ENCODE data around the gene PROB1.
"Not testable (repeated sequence)": the region's sequence is repeated elsewhere in the genome, so short reads cannot be mapped to it uniquely, and the experiment has no call there.

PROB1 gene

DNA sequence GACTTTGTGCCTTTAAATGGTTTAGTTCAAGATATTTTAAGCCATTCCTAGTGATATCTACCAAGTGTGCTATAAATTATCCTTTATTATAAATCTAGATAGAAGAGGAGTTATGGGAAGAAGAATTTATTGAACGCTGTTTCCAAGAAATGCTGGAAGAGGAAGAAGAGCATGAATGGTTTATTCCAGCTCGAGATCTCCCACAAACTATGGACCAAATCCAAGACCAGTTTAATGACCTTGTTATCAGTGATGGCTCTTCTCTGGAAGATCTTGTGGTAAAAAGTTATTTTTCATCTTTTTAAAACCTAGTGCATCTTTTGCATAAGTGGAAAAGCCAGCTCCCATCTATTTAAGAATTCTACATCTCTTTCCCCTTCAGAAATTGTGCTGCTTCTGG, 30.4 kb downstream of the PROB1 start:
- Histone ChIP-seq H3K4me1 (ENCODE audit: control insufficient read depth, low read depth, low read length) (no peaks in the 10 kb centered on the region), H3K9me3 (ENCODE audit: control insufficient read depth, low read depth, low read length) (no peaks in the 10 kb centered on the region), H3K27ac (ENCODE audit: low read length) (no peak overlapping the region), H3K36me3 (ENCODE audit: control insufficient read depth, low read depth, low read length) (peaks cover 52% of the 10 kb centered on the region), H3K4me3 (ENCODE audit: low read length) (no peak overlapping the region), H3K9ac (ENCODE audit: low read length) (no peak overlapping the region), H3K27me3 (ENCODE audit: control insufficient read depth, insufficient read depth, low read length) (no peaks in the 10 kb centered on the region)

DNA sequence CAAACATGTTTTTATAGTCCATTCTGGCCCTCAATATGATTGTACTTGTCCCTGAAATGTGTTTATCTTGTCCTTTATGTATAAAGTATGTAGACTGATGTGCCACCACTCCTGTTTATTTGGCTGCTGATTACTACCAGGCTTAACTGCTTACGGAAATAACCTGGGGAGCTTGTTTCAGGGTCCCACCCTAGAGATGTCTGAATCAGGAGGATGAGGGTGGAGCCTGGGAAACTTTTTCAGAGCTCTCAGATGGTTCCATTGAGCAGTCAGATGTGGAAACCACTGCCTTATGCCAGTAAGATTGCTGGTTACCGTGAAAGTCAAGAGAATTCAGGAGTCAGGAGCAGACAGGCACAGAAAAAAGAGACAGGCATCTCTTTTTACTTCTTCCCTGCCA, 31.0 kb downstream of the PROB1 start:
- H3K27ac ChIP-seq (ENCODE audit: low read length) = no peak overlapping the region
- H3K27me3 ChIP-seq (ENCODE audit: control insufficient read depth, insufficient read depth, low read length) = no peaks in the 10 kb centered on the region
- no peak overlapping the region for H3K4me3 ChIP-seq (ENCODE audit: low read length)
- no peaks in the 10 kb centered on the region for H3K4me1 ChIP-seq (ENCODE audit: control insufficient read depth, low read depth, low read length)
- H3K9me3 ChIP-seq (ENCODE audit: control insufficient read depth, low read depth, low read length) = no peaks in the 10 kb centered on the region
- H3K36me3 ChIP-seq (ENCODE audit: control insufficient read depth, low read depth, low read length) = peaks cover 47% of the 10 kb centered on the region
- H3K9ac ChIP-seq (ENCODE audit: low read length) = no peak overlapping the region

DNA sequence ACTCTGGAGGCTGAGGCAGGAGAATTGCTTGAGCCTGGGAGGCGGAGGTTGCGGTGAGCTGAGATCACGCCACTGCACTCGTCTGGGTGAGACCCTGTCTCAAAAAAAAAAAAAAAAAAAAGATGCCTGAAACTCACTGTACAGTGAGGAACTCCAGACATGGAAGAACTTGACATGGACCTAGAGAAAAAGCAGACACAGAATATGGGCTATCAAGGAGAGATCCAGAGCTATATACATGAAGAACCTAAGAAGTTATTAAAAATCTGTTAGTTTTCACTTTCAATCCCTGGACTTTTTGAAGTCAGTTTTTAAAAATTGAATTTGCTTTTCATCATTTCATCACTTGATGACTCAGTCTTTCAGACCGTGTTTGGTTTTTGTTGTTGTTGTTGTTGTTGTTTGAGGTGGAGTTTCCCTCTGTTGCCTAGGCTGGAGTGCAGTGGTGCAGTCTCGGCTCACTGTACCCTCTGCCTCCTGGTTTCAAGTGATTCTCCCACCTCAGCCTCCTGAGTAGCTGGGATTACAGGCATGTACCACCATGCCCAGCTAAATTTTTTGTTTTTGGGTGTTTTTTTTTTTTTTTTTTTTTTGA, 33.0 kb downstream of the PROB1 start:
- Histone ChIP-seq H3K9me3 (ENCODE audit: control insufficient read depth, low read depth, low read length) (no peaks in the 10 kb centered on the region), H3K27ac (ENCODE audit: low read length) (no peak overlapping the region), H3K4me1 (ENCODE audit: control insufficient read depth, low read depth, low read length) (no peaks in the 10 kb centered on the region), H3K9ac (ENCODE audit: low read length) (no peak overlapping the region), H3K27me3 (ENCODE audit: control insufficient read depth, insufficient read depth, low read length) (no peaks in the 10 kb centered on the region), H3K4me3 (ENCODE audit: low read length) (no peak overlapping the region), H3K36me3 (ENCODE audit: control insufficient read depth, low read depth, low read length) (peaks cover 36% of the 10 kb centered on the region)

DNA sequence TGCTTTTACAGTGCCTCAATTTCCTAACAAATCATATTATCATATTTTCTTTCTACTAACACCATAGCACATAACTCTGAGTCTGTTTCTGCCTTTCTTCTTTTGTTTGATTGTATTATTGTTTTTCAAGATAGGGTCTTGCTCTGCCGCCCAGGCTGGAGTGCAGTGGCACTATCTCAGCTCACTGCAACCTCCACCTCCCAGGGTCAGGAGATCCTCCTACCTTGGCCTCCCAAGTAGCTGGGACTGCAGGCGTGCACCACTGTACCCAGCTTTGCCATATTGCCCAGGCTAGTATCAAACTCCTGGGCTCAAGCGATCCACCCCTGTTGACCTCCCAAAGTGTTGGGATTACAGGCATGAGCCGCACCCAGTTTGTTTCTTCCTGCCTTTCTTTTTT, 34.5 kb downstream of the PROB1 start:
- H3K36me3 ChIP-seq (ENCODE audit: control insufficient read depth, low read depth, low read length) = peaks cover 21% of the 10 kb centered on the region

DNA sequence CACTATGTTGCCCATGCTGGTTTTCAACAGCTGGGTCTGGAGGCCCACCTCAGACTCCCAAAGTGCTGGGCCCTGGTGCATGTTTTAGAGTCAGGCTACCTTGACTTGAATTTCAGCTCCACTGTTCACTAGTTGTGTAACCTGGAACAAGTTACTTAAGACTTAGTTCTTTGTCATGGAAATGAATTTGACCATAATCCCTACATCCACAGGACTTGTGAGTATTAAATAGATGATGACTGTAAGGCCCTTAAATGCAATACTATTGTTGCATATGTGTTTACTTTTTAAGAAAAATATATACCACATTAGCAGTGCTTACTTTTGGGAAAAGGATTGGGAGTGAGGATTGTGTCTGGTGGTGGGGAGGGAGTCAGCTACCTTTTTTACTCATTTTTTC, 36.8 kb downstream of the PROB1 start:
- no peak overlapping the region for H3K4me3 ChIP-seq (ENCODE audit: low read length)

More for the DNA sequence above, 34.5 kb downstream of the PROB1 start:
- Histone ChIP-seq H3K4me3 (ENCODE audit: low read length) (no peak overlapping the region), H3K27ac (ENCODE audit: low read length) (no peak overlapping the region), H3K9ac (ENCODE audit: low read length) (no peak overlapping the region), H3K9me3 (ENCODE audit: control insufficient read depth, low read depth, low read length) (no peaks in the 10 kb centered on the region), H3K4me1 (ENCODE audit: control insufficient read depth, low read depth, low read length) (no peaks in the 10 kb centered on the region), H3K27me3 (ENCODE audit: control insufficient read depth, insufficient read depth, low read length) (no peaks in the 10 kb centered on the region)

DNA sequence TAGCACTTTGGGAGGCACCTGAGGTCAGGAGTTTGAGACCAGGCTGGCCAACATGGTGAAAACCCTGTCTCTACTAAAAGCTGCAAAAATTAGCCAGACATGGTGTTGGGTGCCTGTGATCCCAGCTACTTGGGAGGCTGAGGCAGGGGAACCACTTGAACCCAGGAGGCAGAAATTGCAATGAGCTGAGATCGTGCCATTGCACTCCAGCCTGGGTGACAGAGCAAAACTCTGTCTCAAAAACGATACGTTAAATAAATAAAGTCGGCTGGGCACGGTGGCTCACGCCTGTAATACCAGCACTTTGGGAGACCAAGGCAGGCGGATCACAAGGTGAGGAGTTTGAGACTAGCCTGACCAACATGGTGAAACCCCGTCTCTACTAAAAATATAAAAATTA, 39.0 kb downstream of the PROB1 start:
- H3K36me3 ChIP-seq (ENCODE audit: control insufficient read depth, low read depth, low read length) = peaks cover 10% of the 10 kb centered on the region
- not testable (repeated sequence) for H3K4me1 ChIP-seq (ENCODE audit: control insufficient read depth, low read depth, low read length)

More for the DNA sequence above, 36.8 kb downstream of the PROB1 start:
- Histone ChIP-seq H3K36me3 (ENCODE audit: control insufficient read depth, low read depth, low read length) (peaks cover 4% of the 10 kb centered on the region), H3K9me3 (ENCODE audit: control insufficient read depth, low read depth, low read length) (no peaks in the 10 kb centered on the region), H3K27ac (ENCODE audit: low read length) (no peak overlapping the region), H3K4me1 (ENCODE audit: control insufficient read depth, low read depth, low read length) (no peaks in the 10 kb centered on the region), H3K27me3 (ENCODE audit: control insufficient read depth, insufficient read depth, low read length) (no peaks in the 10 kb centered on the region), H3K9ac (ENCODE audit: low read length) (no peak overlapping the region)

DNA sequence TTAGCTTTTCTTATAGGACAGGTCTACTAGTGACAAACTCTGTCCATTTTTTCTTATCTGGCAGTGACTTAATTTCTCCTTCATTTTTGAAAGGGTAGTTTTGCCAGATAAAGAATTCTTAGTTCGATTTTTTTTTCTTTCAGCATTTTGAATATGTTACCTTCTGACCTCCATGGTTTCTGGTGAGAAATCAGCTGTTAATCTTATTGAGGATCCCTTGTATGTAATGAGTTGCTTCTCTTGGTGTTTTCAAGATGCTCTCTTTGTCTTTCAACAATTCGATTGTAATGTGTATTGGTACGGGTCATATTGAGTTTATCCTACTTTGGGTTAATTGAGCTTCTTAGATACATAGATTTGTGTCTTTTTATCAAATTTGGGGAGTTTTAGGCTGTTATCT, 40.7 kb downstream of the PROB1 start:
- H3K27ac ChIP-seq (ENCODE audit: low read length) = no peak overlapping the region
- no peaks in the 10 kb centered on the region for H3K27me3 ChIP-seq (ENCODE audit: control insufficient read depth, insufficient read depth, low read length)
- peaks cover 10% of the 10 kb centered on the region for H3K36me3 ChIP-seq (ENCODE audit: control insufficient read depth, low read depth, low read length)
- no peak overlapping the region for H3K9ac ChIP-seq (ENCODE audit: low read length)
- H3K9me3 ChIP-seq (ENCODE audit: control insufficient read depth, low read depth, low read length) = no peaks in the 10 kb centered on the region
- no peaks in the 10 kb centered on the region for H3K4me1 ChIP-seq (ENCODE audit: control insufficient read depth, low read depth, low read length)
- H3K4me3 ChIP-seq (ENCODE audit: low read length) = no peak overlapping the region

More for the DNA sequence above, 39.0 kb downstream of the PROB1 start:
- not testable (repeated sequence) for H3K4me3 ChIP-seq (ENCODE audit: low read length); H3K9ac ChIP-seq (ENCODE audit: low read length); H3K27ac ChIP-seq (ENCODE audit: low read length); H3K27me3 ChIP-seq (ENCODE audit: control insufficient read depth, insufficient read depth, low read length); H3K9me3 ChIP-seq (ENCODE audit: control insufficient read depth, low read depth, low read length)

DNA sequence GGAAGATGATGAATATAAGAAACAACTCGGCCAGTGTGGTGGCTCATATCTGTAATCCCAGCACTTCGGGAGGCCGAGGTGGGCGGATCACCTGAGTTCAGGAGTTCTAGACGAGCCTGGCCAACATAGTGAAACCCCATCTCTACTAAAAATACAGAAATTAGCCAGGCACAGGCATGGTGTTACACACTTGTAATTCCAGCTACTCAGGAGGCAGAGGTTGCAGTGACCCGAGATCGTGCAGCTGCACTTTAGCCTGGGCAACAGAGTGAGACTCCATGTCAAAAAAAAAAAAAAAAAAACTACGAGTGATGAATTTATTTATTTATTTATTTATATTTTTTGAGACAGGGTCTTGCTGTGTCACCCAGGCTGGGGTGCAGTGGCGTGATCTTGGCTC, 47.0 kb downstream of the PROB1 start:
- H3K27ac ChIP-seq (ENCODE audit: low read length); H3K9ac ChIP-seq (ENCODE audit: low read length); H3K27me3 ChIP-seq (ENCODE audit: control insufficient read depth, insufficient read depth, low read length); H3K36me3 ChIP-seq (ENCODE audit: control insufficient read depth, low read depth, low read length); H3K4me1 ChIP-seq (ENCODE audit: control insufficient read depth, low read depth, low read length); H3K4me3 ChIP-seq (ENCODE audit: low read length); H3K9me3 ChIP-seq (ENCODE audit: control insufficient read depth, low read depth, low read length): not testable (repeated sequence)

DNA sequence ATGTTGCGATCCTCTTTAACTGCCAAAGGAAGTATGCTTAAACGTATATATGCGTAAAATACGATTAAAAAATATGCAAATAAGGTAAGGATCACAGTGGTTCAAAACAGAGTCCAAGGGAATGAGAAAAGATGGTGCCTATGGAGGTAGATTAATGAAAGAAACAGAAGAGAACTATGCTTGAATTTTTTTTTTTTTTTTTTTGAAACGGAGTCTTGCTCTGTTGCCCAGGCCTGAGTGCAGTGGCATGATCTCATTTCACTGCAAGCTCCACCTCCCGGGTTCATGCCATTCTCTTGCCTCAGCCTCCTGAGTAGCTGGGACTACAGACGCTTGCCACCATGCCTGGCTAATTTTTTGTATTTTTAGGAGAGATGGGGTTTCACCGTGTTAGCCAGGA, 49.5 kb downstream of the PROB1 start:
- not testable (repeated sequence) for H3K36me3 ChIP-seq (ENCODE audit: control insufficient read depth, low read depth, low read length)

DNA sequence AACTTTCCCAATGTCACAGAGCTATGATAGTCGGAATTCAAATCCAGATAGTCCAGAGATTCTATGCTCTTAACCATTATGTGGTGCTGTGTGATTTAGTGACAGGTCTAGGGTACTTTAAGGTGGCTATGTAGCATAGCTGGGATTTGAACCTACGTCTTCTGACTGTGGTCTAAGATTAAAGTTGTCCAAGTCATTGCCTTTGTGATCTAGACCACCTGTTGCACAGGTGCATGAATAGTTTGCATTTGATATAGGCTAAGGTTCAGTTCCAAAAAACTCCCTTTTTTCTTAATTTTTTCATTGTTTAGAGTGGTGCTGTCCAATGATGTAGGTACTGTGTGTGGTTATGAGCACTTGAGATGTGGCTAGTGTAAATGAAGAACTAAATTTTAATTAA, 50.7 kb downstream of the PROB1 start:
- Histone ChIP-seq H3K36me3 (ENCODE audit: control insufficient read depth, low read depth, low read length) (no peaks in the 10 kb centered on the region), H3K4me1 (ENCODE audit: control insufficient read depth, low read depth, low read length) (peaks cover 8% of the 10 kb centered on the region), H3K9me3 (ENCODE audit: control insufficient read depth, low read depth, low read length) (no peaks in the 10 kb centered on the region), H3K27me3 (ENCODE audit: control insufficient read depth, insufficient read depth, low read length) (no peaks in the 10 kb centered on the region), H3K27ac (ENCODE audit: low read length) (no peak overlapping the region), H3K4me3 (ENCODE audit: low read length) (peak overlapping the region; percentile 3), H3K9ac (ENCODE audit: low read length) (no peak overlapping the region)

More for the DNA sequence above, 49.5 kb downstream of the PROB1 start:
- H3K27ac ChIP-seq (ENCODE audit: low read length); H3K9me3 ChIP-seq (ENCODE audit: control insufficient read depth, low read depth, low read length); H3K4me3 ChIP-seq (ENCODE audit: low read length); H3K27me3 ChIP-seq (ENCODE audit: control insufficient read depth, insufficient read depth, low read length); H3K9ac ChIP-seq (ENCODE audit: low read length); H3K4me1 ChIP-seq (ENCODE audit: control insufficient read depth, low read depth, low read length): not testable (repeated sequence)

DNA sequence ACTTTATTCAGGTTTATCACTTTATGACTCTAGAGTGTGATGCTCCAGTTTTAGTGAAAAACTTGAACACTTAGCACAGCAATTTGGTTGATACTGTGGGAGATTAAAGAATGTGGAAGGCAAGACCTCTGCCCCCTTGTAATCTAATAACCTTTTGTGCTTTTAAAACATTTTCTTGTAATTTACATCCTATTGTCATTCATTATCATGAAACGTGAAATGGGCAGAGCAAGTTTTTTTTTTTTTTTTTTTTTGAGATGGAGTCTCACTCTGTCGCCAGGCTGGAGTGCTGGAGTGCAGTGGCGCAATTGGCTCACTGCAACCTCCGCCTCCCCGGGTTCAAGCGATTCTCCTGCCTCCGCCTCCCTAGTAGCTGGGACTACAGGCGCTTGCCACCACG, 51.4 kb downstream of the PROB1 start:
- Histone ChIP-seq H3K9ac (ENCODE audit: low read length) (peak overlapping the region; percentile 97), H3K9me3 (ENCODE audit: control insufficient read depth, low read depth, low read length) (no peaks in the 10 kb centered on the region), H3K27me3 (ENCODE audit: control insufficient read depth, insufficient read depth, low read length) (no peaks in the 10 kb centered on the region), H3K4me1 (ENCODE audit: control insufficient read depth, low read depth, low read length) (peaks cover 8% of the 10 kb centered on the region), H3K27ac (ENCODE audit: low read length) (no peak overlapping the region), H3K36me3 (ENCODE audit: control insufficient read depth, low read depth, low read length) (no peaks in the 10 kb centered on the region), H3K4me3 (ENCODE audit: low read length) (peak overlapping the region; percentile 86)

DNA sequence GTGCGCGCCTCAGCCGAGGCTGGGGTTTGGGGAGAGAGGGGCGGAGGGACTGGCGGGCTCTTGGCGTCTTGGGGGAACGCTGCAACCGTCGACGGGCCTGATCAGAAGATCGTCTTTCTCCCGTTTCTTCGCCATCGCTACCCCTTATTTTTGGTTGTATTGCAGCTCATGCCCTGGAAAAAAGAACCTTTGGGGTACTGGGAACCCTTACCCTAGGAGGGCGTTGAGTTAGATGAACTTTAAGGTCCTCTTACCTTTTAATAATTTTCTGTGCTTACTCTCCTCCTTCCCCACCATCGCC, 52.5 kb downstream of the PROB1 start:
- no peaks in the 10 kb centered on the region for H3K9me3 ChIP-seq (ENCODE audit: control insufficient read depth, low read depth, low read length)
- peak overlapping the region; percentile 86 for H3K4me3 ChIP-seq (ENCODE audit: low read length)
- H3K9ac ChIP-seq (ENCODE audit: low read length) = peak overlapping the region; percentile 97
- peaks cover 8% of the 10 kb centered on the region for H3K4me1 ChIP-seq (ENCODE audit: control insufficient read depth, low read depth, low read length)
- H3K27ac ChIP-seq (ENCODE audit: low read length) = no peak overlapping the region
- no peaks in the 10 kb centered on the region for H3K36me3 ChIP-seq (ENCODE audit: control insufficient read depth, low read depth, low read length)
- H3K27me3 ChIP-seq (ENCODE audit: control insufficient read depth, insufficient read depth, low read length) = no peaks in the 10 kb centered on the region
